Stimulated activated CD8-positive, alpha-beta memory T cell treated with anti-CD3 and anti-CD28 coated beads, Interleukin-12 subunit alpha, Interleukin-12 subunit beta, amount 100 ng/mL, for 24 hours (primary cell): ENCODE data around the gene MALSU1.

Experiments used
- DNase-seq: peaks from one replicate; pipeline ENCODE4 v3.0.0-alpha.2; 2020; ENCODE audit errors: extremely low read depth

MALSU1 gene

DNA sequence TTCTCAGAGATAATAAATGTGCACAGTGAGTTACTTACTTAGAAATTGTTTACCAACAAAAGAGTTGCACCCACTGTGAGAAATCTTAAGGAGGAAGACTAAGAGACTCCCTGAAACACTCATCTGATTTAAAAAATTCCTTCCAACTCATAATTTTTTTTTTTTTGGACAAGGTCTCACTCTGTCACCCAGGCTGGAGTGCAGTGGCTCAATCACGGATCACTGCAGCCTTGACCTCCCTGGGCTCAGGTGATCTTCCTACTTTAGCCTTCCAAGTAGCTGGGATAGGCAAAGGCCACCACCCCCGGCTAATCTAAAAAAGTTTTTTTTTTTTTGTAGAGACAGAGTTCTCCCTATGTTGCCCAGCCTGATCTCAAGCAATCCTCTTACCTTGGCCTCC, 36.0 kb downstream of the MALSU1 start:
- no peak for DNase-seq

DNA sequence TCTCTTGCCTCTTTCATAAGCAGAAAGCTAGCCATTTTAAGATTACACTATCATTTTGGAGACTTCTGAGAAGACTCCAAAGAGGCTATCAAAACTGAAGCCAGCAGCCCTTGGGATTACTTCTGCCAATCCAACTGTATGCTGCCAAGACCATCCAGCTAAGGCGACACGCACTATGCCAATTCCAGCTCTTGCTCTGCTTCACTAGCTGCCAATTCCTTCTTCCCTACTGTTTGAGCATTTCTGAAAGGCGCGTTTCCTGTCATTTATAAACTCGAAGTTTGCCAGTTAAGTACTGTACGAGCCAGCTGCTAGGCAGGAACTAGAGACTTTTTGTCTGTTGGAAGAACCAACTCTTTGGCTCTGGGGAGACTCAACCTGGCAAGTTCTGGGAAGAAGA, 36.5 kb downstream of the MALSU1 start:
- no peak for DNase-seq

GRCh38 chr7:23336086-23336485, 36.9 kb downstream of the MALSU1 start:
- no peak for DNase-seq

DNA sequence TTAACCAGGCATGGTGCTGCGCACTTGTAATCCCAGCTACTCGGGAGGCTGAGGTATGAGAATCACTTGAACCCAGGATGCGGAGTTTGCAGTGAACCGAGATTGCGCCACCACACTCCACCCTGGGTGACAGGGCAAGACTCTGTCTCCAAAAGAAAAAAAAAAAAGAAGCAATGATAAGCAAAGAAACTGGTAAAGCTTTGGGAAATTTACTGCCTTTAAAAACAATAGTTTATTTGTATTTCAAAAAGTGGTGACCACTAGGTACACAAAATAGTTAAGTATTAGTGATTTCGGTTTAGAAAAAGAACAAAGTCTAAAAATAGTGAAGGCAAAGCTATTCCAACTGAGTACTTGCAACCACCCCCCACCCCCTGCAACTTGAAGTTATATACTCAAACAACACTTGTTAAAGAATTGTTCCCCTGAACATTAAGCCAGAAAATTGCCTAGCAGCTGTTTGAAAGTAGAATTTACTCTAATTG, 37.7 kb downstream of the MALSU1 start:
- DNase-seq, result no peak

GRCh38 chr7:23337374-23337773, 38.2 kb downstream of the MALSU1 start:
- DNase-seq, result no peak

DNA sequence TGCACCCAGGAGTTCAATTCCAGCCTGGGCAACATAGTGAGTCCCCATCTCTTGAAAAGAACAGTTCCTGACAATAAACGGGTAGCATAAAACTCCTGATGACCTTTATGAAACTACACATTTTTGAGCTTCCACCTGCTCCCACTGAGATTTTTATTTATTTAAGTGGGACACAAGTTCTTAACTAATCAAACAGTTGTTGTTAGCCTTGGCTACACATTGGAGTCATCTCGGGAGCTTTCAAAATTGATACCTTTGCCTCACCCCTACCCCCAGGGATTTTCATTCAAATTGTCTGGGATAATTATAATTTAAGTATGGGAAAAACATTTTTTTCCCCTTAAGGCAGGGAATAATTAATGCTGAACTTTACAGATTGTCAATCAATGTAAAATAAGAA, 39.3 kb downstream of the MALSU1 start:
- DNase-seq, result no peak

DNA sequence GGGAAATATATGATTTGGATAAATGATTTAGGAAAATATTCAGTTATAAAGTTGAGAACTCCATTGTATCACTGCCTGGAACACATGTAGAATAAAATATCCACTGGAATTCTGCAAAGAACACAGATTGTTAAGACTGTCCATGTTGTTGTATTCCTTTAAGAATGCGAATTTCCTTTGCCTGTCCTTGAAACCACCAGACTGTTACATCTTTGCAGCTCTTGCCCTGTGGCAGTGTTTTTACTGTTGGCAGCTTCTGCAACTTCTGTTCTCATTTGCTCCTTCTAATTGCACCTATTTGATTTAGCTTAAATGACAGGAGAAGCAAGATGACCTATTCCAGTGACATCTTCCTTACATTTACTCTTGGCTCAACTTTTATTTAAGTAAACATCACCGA, 39.7 kb downstream of the MALSU1 start:
- DNase-seq, result no peak

- DNase-seq, result no peak
Observed at GRCh38 chr7:23341846-23342598, 42.9 kb downstream of the MALSU1 start.

DNA sequence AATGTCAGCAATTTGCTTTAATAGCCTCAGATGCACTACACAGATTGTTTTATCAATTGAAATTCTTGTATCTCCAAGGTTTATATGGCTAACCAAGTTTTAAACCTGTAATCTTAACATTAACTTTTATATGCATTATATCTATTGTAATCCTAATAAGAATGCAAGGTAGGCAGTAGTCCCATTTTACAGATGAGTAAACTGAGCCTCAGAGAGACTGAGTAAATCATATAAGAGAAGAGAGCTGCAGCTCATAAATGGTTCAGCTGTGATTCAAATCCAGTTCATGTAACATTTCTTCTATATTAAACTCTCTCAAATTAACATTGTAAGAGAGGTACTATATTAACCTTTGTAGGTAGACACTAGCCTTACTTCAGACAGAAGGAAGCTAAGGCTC, 44.0 kb downstream of the MALSU1 start:
- DNase-seq, result no peak

- DNase-seq, result no peak
Observed at GRCh38 chr7:23343806-23344475, 44.8 kb downstream of the MALSU1 start.

- DNase-seq, result no peak
Observed at GRCh38 chr7:23345601-23346000, 46.5 kb downstream of the MALSU1 start.

DNA sequence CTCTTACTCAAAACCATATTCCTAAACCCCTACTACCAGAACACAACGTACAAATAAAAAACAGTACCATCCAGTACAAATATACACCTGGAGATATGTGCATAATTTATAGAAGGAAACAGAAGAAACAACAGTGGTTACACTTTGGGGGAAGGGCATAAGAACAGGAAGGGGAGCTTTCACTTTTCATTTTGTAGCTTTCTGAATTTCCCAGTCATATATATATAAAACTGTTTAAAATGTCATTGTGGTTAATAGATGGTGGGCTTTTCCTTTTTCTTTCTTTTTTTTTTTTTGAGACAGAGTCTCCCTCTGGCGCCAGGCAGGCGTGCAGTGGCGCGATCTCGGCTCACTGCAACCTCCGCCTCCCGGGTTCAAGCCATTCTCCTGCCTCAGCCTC, 47.2 kb downstream of the MALSU1 start:
- no peak for DNase-seq

DNA sequence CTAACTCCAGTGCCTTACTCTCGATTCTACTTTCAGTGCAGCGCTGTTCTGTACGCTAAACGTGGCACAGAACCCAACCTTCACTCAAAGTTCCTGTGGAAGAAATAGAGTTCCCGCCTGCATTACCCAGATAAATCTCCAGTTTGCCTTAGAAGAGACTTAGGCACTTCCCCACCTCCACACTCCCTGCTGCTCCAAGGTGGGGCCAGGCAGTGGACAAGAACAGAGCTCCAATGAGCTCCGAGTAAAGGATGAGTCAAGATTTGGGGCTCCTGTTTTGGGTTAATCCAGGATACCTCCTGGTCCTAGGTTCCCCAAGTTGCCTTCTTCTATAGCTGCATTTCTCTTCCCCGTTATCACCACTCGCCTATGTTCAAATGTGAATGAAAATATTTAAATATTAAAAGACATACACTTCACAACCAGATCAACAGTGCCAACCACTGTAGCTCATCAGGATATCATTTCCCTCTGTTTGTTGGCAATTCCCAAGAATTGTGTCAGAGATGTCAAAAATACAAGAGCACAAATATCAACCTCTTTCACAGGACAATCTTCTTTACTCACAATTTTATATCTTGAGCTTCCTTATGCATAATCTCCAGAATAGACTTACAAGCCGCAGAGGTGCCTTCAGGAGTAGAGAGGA, 48.0 kb downstream of the MALSU1 start:
- DNase-seq, result no peak

- no peak for DNase-seq
Observed at GRCh38 chr7:23347682-23348180, 48.6 kb downstream of the MALSU1 start.

- no peak for DNase-seq
Observed at GRCh38 chr7:23349484-23350157, 50.5 kb downstream of the MALSU1 start.

GRCh38 chr7:23350466-23350865, 51.3 kb downstream of the MALSU1 start:
- DNase-seq, result no peak

GRCh38 chr7:23353172-23353571, 54.0 kb downstream of the MALSU1 start:
- DNase-seq, result no peak

DNA sequence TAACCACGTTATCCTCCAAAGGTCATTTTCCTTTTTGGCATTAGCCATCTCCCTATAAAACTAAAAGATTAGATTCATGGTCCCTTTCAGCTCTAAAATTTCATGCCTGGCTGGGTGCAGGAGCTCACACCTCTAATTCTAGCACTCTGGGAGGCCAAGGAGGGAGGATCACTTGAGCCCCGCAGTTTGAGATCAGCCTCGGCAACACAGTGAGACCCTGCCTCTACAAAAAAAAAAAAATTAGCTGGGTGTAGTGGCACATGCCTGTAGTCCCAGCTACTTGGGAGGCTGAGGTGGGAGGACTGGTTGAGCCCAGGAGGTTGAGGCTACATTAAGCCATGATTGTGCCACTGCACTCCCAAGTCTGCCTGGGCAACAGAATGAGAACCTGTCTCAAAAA, 57.0 kb downstream of the MALSU1 start:
- DNase-seq, result no peak

DNA sequence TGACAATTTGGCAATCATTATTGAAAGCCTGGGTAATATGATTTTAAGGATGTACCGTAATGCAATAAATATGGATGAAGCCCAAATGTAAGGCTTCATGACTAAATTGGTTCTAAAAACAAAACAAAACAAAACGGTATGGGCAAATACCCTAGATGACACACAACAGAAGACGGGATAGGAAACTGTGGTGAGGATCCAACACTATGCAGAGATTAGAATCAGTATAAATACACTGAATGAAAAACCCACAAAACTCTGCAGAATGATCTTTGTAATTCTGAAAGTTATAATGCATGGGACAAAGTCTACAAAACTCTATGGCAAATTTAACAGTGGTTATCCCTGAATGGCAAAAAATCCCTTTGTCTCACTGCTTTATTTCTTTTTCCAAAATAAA, 57.6 kb downstream of the MALSU1 start:
- DNase-seq, result no peak

DNA sequence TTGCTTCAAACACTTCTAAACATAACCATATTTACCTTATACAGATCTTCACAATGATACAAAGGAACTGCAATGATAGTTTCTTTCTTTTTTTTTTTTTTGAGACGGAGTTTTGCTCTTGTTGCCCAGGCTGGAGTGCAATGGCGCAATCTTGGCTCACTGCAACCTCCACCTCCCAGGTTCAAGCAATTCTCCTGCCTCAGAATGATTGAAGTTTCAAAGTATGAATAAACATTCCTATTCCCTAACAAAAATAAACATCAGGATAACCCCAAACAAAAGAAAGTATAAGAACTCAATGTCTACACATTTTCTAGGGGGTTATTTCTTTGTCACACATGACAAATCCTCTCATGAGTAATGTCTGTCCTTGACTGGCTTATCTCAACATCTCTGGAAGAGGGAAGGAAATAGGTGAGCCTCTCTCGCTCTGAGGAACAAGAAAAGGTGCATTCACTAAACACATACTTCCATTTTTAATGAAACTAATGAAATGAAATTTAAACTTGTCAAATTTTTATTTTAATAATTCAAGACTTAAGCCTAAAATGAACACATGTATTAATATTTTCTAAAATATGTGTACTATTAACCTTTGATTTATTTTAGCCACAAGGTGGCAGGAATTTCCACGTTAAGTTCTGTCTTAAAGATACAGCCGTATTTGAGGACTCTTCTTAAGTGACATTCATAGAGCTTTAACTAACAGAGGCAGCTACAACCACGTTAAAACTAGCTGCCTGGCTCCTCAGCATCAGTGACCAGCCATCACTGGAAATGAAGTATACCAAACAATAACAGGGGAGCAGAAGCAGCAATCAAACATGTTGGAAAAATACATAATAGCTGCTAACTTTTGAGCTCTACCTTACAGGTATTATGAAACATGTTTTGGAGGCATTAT, 58.3 kb downstream of the MALSU1 start:
- DNase-seq, result no peak

- no peak for DNase-seq
Observed at GRCh38 chr7:23358152-23358674, 59.1 kb downstream of the MALSU1 start.
